ENCODE measurements around the gene ASB16. TPM values are rescaled to one million over a fixed set of nuclear protein-coding genes. Genes with fewer than 3 reads are reported as not detected.
"Not testable (repeated sequence)": the region's sequence is repeated elsewhere in the genome, so short reads cannot be mapped to it uniquely, and the experiment has no call there.

Gene ASB16
- total and polyA plus RNA-seq, 2 donors (not counting 1 experiment from before 2014, with no cell fraction given) = not detected

DNA sequence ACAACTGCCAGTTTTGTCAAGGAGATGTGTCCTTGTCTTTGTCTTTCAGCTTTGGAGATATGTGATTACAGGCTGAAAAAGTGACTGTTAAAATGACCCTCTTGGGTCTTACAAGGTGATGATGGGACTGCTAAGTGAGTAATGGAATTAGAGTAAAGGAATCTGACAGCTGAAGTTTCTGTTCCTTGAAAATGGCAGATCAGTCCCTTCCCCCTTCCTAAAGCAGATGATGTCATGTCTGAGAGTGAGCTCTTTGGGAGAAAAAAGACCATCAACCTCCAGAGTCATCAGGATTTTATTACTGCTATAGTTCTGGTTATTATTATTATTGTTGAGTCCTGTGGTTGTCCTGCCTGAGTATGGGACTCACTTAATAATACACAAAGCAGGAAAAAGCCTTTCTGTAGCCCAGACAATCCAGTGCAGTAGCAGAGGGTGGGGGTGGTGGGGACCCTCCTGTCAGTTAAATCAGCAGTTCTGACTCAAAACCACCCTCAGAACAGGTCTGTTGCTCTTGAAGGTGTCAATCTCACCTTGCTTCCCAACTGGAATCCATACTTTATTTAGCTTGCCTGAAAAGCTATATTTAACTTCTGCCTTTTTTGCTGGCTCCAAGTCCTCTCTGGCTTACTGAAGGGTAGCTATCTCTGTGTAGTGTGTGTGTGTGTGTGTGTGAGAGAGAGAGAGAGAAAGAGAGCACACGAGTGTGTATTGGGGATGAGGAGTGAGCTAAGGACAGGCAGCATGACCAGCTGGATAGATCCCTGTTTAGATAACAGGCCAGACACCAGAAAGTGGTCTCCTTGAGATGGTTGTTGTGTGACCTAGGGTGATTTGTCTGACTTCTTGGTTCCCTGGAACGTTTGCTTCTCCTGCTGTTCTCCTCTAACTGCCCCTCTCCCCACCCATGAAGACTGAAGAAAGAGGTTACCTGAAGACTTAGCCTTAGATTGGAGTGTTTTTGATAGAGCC lies 23.8 kb upstream of the ASB16 start:
- H3K9me3 ChIP-seq (ENCODE audit: control extremely low read depth in 1 of 3, control insufficient read depth in 2 of 3, insufficient read depth in 1 of 3, low read length in 2 of 3) = no peaks in the 10 kb centered on the region
- H3K27me3 ChIP-seq (replicated peaks in 1 of 4; ENCODE audit: control extremely low read depth in 1 of 4, control insufficient read depth in 3 of 4, insufficient read depth in 4 of 4, low read length in 3 of 4) = no peaks in the 10 kb centered on the region
- Mint-ChIP-seq H3K9me3 (ENCODE audit: insufficient read depth) (no peaks in the 10 kb centered on the region), H3K27ac (no peak overlapping the region), H3K4me1 (peaks cover 5% of the 10 kb centered on the region), H3K4me3 (no peak overlapping the region), H3K27me3 (no peaks in the 10 kb centered on the region)
- no peak for TF ChIP-seq EZH2 (IDR thresholded peaks at IDR 0.05; ENCODE audit: borderline replicate concordance, insufficient read depth, low read depth, low read length, poor library complexity, severe bottlenecking)
- TF ChIP-seq, protein P1, sequence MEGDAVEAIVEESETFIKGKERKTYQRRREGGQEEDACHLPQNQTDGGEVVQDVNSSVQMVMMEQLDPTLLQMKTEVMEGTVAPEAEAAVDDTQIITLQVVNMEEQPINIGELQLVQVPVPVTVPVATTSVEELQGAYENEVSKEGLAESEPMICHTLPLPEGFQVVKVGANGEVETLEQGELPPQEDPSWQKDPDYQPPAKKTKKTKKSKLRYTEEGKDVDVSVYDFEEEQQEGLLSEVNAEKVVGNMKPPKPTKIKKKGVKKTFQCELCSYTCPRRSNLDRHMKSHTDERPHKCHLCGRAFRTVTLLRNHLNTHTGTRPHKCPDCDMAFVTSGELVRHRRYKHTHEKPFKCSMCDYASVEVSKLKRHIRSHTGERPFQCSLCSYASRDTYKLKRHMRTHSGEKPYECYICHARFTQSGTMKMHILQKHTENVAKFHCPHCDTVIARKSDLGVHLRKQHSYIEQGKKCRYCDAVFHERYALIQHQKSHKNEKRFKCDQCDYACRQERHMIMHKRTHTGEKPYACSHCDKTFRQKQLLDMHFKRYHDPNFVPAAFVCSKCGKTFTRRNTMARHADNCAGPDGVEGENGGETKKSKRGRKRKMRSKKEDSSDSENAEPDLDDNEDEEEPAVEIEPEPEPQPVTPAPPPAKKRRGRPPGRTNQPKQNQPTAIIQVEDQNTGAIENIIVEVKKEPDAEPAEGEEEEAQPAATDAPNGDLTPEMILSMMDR (IDR thresholded peaks at IDR 0.05) = no peak
- no peak overlapping the region for H2AFZ ChIP-seq (ENCODE audit: insufficient read depth, low read depth, low read length, poor library complexity, severe bottlenecking)
- no peak overlapping the region for H3K27ac ChIP-seq (ENCODE audit: low read length in 2 of 2)
- H3K36me3 ChIP-seq (replicated peaks in 1 of 2; ENCODE audit: control extremely low read depth in 1 of 2, control insufficient read depth in 1 of 2, extremely low read depth in 1 of 2, insufficient read depth in 2 of 2, low read length in 1 of 2) = no peaks in the 10 kb centered on the region
- H3K4me3 ChIP-seq (ENCODE audit: control extremely low read depth in 1 of 5, extremely low read depth in 1 of 5, insufficient read depth in 1 of 5, low read depth in 2 of 5, low read length in 4 of 5) = no peak overlapping the region
- DNase-seq (no peak), ATAC-seq (ENCODE audit: low read depth) (no peak)
- no peak overlapping the region for H3K4me2 ChIP-seq (replicated peaks; ENCODE audit: low read depth, low read length, poor library complexity, severe bottlenecking)
- ChIA-PET CTCF (interaction anchor here (1.2 kb wide), 1 partner anchor 13 kb away, joined by 4 read pairs; no protein-coding TSS in a partner anchor), POLR2A (no interaction called here)
- H3K9ac ChIP-seq (ENCODE audit: low read length) = no peak overlapping the region
- H4K20me1 ChIP-seq (ENCODE audit: control insufficient read depth, insufficient read depth, low read length, poor library complexity, severe bottlenecking) = no peaks in the 10 kb centered on the region
- peaks cover 6 to 7% of the 10 kb centered on the region in 2 donors for H3K4me1 ChIP-seq (ENCODE audit: control insufficient read depth in 2 of 2, insufficient read depth in 2 of 2, low read length in 2 of 2)
- 100% methylated on average over 1 of the region's 2 CpGs for WGBS (ENCODE audit: insufficient coverage)
- no peaks in the 10 kb centered on the region for H3K79me2 ChIP-seq (ENCODE audit: control insufficient read depth, insufficient read depth, low read length)
- intact Hi-C loops (cut with micrococcal nuclease) = no loop called here

DNA sequence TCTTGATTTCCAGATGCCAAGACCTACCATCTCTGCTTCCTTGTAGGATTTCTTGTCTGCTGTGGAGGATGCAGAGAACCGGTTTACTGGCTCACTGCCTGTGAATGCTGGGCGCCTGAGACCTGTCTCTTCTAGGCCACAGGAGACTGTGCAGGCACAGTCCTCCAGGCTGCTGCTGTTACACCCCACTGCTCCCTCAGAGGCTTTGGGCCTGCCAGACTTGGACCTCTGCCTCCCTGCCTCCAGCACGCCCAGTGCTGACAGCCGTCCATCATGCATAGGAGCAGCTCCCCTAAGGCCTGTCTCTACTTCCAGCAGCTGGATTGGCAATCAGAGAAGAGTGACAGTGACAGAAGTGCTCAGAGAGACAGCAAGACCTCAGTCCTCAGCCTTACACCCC lies 22.7 kb upstream of the ASB16 start:
- Histone ChIP-seq H3K9ac (ENCODE audit: low read length) (no peak overlapping the region), H3K36me3 (replicated peaks in 1 of 2; ENCODE audit: control extremely low read depth in 1 of 2, control insufficient read depth in 1 of 2, extremely low read depth in 1 of 2, insufficient read depth in 2 of 2, low read length in 1 of 2) (no peaks in the 10 kb centered on the region), H3K4me1 (ENCODE audit: control insufficient read depth in 2 of 2, insufficient read depth in 2 of 2, low read length in 2 of 2) (no peaks in the 10 kb centered on the region), H3K27ac (ENCODE audit: low read length in 2 of 2) (no peak overlapping the region), H4K20me1 (ENCODE audit: control insufficient read depth, insufficient read depth, low read length, poor library complexity, severe bottlenecking) (no peaks in the 10 kb centered on the region), H3K79me2 (ENCODE audit: control insufficient read depth, insufficient read depth, low read length) (no peaks in the 10 kb centered on the region), H3K9me3 (ENCODE audit: control extremely low read depth in 1 of 3, control insufficient read depth in 2 of 3, insufficient read depth in 1 of 3, low read length in 2 of 3) (no peaks in the 10 kb centered on the region), H2AFZ (ENCODE audit: insufficient read depth, low read depth, low read length, poor library complexity, severe bottlenecking) (no peak overlapping the region), H3K27me3 (replicated peaks in 1 of 4; ENCODE audit: control extremely low read depth in 1 of 4, control insufficient read depth in 3 of 4, insufficient read depth in 4 of 4, low read length in 3 of 4) (no peaks in the 10 kb centered on the region), H3K4me2 (replicated peaks; ENCODE audit: low read depth, low read length, poor library complexity, severe bottlenecking) (no peak overlapping the region), H3K4me3 (ENCODE audit: control extremely low read depth in 1 of 5, extremely low read depth in 1 of 5, insufficient read depth in 1 of 5, low read depth in 2 of 5, low read length in 4 of 5) (no peak overlapping the region)
- Mint-ChIP-seq H3K27me3 (no peaks in the 10 kb centered on the region), H3K27ac (no peak overlapping the region), H3K4me1 (no peaks in the 10 kb centered on the region), H3K4me3 (no peak overlapping the region), H3K9me3 (ENCODE audit: insufficient read depth) (no peaks in the 10 kb centered on the region)
- DNase-seq (no peak), ATAC-seq (ENCODE audit: low read depth) (no peak)
- POLR2A ChIA-PET = no interaction called here
- CTCF ChIA-PET = interaction anchor here (1.2 kb wide), 1 partner anchor 36 kb away, joined by 3 read pairs; no protein-coding TSS in a partner anchor
- intact Hi-C loops (cut with micrococcal nuclease) = no loop called here
- 94% methylated on average over 4 of the region's 4 CpGs for WGBS (ENCODE audit: insufficient coverage)
- TF ChIP-seq, protein P1 (IDR thresholded peaks at IDR 0.05) = no peak
- no peak for TF ChIP-seq EZH2 (IDR thresholded peaks at IDR 0.05; ENCODE audit: borderline replicate concordance, insufficient read depth, low read depth, low read length, poor library complexity, severe bottlenecking)

DNA sequence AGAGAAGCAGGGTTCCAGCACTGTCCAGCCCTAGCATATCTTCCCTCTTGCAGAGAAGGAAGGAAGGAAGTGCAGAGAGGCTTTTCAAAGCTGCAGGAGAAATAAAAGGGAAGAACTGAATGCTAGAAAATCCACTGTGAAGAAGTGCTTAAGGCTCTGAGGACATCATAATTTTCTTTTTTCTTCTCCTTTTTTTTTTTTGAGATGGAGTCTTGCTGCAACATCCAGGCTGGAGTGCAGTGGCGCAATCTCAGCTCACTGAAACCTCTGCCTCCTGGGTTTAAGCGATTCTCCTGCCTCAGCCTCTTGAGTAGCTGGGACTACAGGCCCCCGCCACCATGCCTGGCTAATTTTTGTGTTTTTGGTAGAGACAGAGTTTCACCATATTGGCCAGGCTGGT lies 21.4 kb upstream of the ASB16 start:
- H3K9me3 ChIP-seq (ENCODE audit: control extremely low read depth in 1 of 3, control insufficient read depth in 2 of 3, insufficient read depth in 1 of 3, low read length in 2 of 3); H3K4me3 ChIP-seq (ENCODE audit: control extremely low read depth in 1 of 5, extremely low read depth in 1 of 5, insufficient read depth in 1 of 5, low read depth in 2 of 5, low read length in 4 of 5); H4K20me1 ChIP-seq (ENCODE audit: control insufficient read depth, insufficient read depth, low read length, poor library complexity, severe bottlenecking); intact Hi-C loops (cut with micrococcal nuclease); H3K4me1 ChIP-seq (ENCODE audit: control insufficient read depth in 2 of 2, insufficient read depth in 2 of 2, low read length in 2 of 2); H3K27ac ChIP-seq (ENCODE audit: low read length in 2 of 2); H3K4me1 Mint-ChIP-seq; H3K27me3 ChIP-seq (replicated peaks in 1 of 4; ENCODE audit: control extremely low read depth in 1 of 4, control insufficient read depth in 3 of 4, insufficient read depth in 4 of 4, low read length in 3 of 4); H3K9me3 Mint-ChIP-seq (ENCODE audit: insufficient read depth); H3K9ac ChIP-seq (ENCODE audit: low read length); H3K36me3 ChIP-seq (replicated peaks in 1 of 2; ENCODE audit: control extremely low read depth in 1 of 2, control insufficient read depth in 1 of 2, extremely low read depth in 1 of 2, insufficient read depth in 2 of 2, low read length in 1 of 2); DNase-seq; ATAC-seq (ENCODE audit: low read depth); H3K27ac Mint-ChIP-seq; H3K79me2 ChIP-seq (ENCODE audit: control insufficient read depth, insufficient read depth, low read length); H3K27me3 Mint-ChIP-seq; H3K4me3 Mint-ChIP-seq; H2AFZ ChIP-seq (ENCODE audit: insufficient read depth, low read depth, low read length, poor library complexity, severe bottlenecking); H3K4me2 ChIP-seq (replicated peaks; ENCODE audit: low read depth, low read length, poor library complexity, severe bottlenecking): not testable (repeated sequence)
- ChIA-PET CTCF (interaction anchor here (1.2 kb wide), 1 partner anchor 20 kb away, joined by 5 read pairs; no protein-coding TSS in a partner anchor), POLR2A (interaction anchor here (0.7 kb wide), 1 partner anchor 182 kb away, joined by 4 read pairs; no protein-coding TSS in a partner anchor)
- WGBS (ENCODE audit: insufficient coverage) = 100% methylated on average over 2 of the region's 3 CpGs

Measured in B cell (primary cell).